HG03135 (cell line): ENCODE data around the gene CDKL1.
"Not testable (repeated sequence)": the region's sequence is repeated elsewhere in the genome, so short reads cannot be mapped to it uniquely, and the experiment has no call there.

Experiments used
- ATAC-seq: cut with Tn5 transposase; IDR thresholded peaks from one replicate; pipeline ENCODE4 v1.9.1; 2021; ENCODE audit warnings: mild to moderate bottlenecking, moderate library complexity; ENCODE audit not compliant: unreplicated experiment

CDKL1 gene

GRCh38 chr14:50359631-50360030 lies 37.0 kb downstream of the CDKL1 start:
- ATAC-seq = no peak

- ATAC-seq = no peak
Observed at GRCh38 chr14:50357753-50358395, 38.8 kb downstream of the CDKL1 start.

GRCh38 chr14:50357124-50357523 lies 39.6 kb downstream of the CDKL1 start:
- no peak for ATAC-seq

DNA sequence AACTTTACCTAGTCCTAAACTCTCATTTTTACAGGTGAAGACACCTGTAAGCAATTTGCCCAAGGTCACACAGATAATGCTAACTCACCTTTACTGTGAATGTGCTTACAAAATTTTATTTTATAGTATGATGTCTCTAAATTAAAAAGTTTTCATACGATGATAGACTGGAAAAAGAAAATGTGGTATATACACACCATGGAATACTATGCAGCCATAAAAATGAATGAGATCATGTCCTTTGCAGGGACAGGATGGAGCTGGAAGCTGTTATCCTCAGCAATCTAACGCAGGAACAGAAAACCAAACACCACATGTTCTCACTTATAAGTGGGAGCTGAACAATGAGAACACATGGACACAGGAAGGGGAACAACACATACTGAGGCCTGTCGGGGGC lies 40.4 kb downstream of the CDKL1 start:
- not testable (repeated sequence) for ATAC-seq

DNA sequence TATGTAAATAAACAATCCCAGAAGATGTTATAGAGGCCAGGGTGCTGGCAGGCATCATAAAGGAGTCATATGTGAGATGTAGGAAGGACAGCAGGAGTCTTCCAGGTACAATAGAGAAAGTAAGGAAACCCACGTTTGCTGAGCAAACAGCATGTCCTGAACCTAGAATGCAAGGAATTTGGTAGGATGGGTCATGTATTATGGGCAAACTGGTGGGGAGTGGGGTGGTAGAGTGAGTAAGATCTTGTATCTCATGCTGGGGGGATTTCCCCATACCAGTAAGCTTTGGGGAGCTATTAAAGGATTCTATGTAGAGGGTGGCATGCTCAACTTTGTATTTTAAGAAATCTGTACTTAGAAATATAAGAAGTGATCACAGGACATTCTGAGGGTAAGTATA lies 41.0 kb downstream of the CDKL1 start:
- no peak for ATAC-seq

DNA sequence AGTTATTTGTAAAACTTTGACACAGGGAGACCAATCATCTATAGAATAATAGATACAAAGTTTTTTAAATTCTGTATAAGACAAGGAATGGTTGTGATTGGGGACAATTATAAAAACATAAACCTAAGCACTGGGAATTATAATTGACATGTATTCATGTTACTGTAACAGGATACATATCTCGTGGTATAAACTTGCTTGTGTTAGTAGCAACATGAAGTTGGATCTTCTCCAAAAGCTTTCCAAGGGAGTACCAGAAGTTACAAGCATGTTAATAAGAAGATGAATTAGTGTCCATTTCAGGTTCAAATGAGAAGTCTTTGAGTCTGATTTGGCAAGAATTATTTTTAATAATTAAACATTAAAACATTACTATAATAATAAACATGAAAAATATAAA lies 42.2 kb downstream of the CDKL1 start:
- ATAC-seq = no peak

DNA sequence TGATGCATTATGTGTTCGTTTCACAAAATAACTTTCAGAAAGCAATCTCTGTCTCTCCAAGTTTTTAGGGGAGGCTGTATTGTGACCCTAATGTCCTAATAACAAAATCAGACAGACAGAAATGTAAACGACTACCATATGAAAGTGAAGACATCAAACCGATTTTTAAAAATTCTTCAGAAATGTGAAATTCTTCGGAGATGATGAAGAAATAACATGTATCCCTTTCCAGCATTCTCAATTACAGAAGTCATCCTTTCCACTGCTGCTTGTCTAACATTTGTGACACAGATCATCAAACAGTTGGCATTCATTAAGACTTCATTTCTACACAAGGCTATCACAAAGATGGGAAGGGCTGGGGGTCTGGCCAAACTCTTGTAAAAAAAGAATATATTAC lies 43.6 kb downstream of the CDKL1 start:
- ATAC-seq = no peak

GRCh38 chr14:50352584-50352983 lies 44.1 kb downstream of the CDKL1 start:
- no peak for ATAC-seq

DNA sequence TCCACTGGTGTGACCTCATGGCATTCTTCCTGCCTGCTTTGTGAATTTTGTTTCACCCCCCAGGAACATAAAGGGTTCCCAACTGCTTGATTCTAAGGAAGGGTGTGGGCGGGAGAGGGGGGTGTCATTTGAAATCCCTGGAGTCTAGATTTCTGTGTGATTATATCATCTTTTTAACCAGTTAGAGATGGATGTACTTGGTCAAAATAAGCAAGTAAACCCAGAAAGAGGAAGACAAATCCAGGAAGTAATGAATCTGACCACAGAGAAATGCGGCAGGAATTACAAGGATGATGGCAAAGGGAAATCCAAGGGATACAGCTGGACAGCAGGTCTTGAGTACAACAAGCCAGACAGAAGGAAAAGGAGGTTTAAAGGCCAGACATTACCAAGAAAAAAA lies 45.7 kb downstream of the CDKL1 start:
- no peak for ATAC-seq

DNA sequence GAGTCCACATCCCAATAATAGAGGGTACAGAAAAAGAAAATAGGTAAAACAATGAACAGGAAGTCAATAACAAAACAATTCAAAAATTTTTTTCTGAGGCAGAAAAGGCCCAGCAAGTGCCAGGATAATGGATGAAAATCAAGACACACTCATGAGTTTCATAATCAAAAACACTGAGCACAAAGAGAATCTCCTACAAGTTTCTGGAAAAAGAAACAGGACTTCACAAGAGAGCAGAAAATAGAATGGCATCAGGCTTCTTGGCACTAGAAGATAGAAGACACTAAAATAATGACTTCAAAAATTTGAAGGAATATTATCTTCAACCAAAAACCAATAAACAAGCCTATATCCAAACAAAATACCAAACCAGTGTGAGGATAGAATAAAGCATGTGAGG lies 47.7 kb downstream of the CDKL1 start:
- ATAC-seq = no peak

- ATAC-seq = no peak
Observed at GRCh38 chr14:50347521-50347920, 49.2 kb downstream of the CDKL1 start.

DNA sequence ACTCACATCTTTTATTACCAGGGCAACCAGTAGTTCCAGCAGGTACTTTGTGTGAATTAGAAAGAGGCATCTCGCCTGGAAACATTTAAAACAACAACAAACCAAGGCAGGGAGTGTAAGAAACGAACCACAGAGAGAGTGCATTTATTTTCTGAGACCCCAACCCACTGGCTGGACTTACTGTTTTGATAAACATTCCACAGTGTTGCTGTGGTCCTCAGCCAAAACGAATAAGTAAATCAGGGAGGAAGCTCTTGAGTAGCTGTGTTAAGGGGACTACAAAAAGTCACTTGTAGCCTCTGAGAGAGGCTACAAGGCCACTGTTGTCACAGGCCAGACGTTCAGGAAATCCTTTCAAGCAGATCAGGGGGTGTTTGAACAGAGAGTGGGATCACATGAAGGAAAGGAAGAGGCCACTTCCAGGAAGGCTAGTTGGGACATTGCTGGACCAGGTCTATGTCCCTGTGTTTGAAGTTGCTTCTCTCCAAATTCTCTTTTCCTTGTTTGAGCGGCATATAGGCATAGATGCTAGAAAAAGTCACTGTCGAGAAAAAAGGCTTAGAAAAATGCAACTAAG lies 50.7 kb downstream of the CDKL1 start:
- ATAC-seq = no peak

DNA sequence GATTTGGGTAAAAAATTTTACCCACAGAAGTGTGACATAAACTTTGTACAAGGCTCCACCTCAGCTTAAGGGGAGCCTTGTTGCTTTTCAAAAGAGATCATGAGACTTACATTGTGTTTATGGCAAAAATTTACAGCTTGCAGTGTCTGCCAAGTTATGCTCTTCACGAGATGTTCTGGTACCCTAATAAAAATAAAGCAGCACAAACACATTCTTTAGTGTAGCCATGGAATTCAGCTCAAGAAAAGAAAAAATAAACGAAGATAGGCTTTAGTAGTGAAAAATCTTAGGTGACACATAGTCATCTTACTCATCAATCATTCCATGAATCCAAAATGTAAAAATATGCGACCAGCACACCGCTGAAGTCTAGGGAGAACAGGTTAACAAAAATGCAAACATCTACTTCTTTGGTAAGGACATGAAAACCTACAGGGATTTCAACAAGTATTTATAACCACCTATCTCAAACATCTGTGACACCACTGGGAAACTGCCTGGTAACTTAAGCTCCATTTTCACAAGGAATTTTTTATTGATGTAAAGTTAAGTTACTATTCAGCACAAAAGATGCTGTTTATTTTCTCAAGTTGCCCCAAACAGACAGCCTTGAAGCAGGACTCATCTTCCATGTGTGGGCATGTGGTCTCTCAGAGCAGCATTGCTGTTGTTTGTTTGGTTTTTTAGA lies 51.7 kb downstream of the CDKL1 start:
- no peak for ATAC-seq

- ATAC-seq = no peak
Observed at GRCh38 chr14:50344116-50344775, 52.4 kb downstream of the CDKL1 start.

- no peak for ATAC-seq
Observed at GRCh38 chr14:50343434-50343833, 53.2 kb downstream of the CDKL1 start.

DNA sequence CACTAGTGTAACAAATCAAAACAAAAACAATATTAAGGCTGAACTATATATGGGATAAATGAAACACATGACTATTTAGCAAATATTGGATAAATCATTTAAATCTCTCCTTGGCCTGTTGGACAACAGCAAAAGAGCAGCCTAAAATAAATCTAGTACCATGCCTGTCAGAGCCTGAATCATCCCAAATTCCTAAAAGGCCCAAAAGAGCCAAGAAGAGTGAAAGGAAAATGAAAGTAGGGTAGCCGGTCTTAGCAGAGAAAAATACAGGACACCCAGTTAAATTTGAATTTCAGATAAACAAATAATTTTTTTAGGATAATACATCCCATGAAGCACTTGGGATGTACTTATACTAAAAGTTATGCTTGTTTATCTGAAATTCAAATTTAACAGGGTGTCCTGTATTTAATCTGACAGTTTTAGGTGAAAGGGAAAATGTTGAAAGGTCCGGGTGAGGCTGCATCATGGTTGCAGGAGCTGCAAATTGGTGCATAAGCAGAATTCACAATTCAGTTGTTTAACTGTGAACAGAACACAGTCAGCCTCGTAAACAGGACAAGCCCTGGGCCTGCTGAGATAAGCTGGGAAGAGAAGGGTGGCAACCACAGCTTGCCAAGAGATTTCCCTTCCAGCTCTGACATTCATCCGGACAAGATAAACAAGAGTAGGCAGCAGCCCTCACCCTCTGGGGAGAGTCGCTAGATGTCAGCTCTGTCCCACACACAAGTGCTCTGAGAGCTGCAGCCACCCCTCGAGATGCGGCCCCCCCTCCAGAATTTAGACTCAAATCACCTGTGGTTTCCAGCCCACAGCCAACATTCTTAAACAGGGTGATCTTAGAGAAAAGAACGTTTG lies 54.2 kb downstream of the CDKL1 start:
- ATAC-seq = no peak

DNA sequence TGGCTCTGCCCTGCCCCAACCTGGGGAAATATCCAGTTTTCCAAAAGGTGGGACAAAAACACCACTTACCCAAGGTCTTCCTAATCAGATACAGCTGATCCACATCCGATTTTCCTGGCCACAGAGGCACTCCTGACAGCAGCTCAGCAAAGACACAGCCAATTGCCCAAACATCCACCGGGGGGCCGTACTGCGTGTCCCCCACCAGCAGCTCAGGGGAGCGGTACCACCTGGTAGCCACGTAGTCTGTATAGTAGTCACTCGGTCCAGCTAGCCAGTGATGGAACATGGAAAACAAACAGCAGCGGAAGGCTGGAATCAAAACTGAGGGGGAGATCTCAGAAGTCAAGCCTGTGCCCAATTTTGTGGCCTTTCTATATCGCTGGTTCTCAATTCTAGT lies 55.7 kb downstream of the CDKL1 start:
- ATAC-seq = no peak

GRCh38 chr14:50340045-50340444 lies 56.6 kb downstream of the CDKL1 start:
- no peak for ATAC-seq

- ATAC-seq = no peak
Observed at GRCh38 chr14:50339178-50339804, 57.4 kb downstream of the CDKL1 start.

- no peak for ATAC-seq
Observed at GRCh38 chr14:50338587-50338986, 58.1 kb downstream of the CDKL1 start.
